Tibial nerve (tissue), 4 donors: ENCODE data around the gene FBXL17. TPM values are rescaled to one million over a fixed set of nuclear protein-coding genes. Genes with fewer than 3 reads are reported as not detected.

Experiments used
- DNase-seq, 2 donors: peaks; one replicate each; pipeline ENCODE4 v3.0.0-alpha.2; 2019; ENCODE audit warnings: low spot score in 2 of 2
- H3K27ac ChIP-seq, 4 donors: fragments of 200-600 bp; sonication (generic) in 3 of 4; one replicate each; pipeline ENCODE4 v1.5.1; 2017 to 2019; ENCODE audit warnings: mild to moderate bottlenecking in 1 of 4
- H3K27me3 ChIP-seq, 2 donors: fragments of 200-600 bp; sonication (generic) in 1 of 2; one replicate each; pipeline versions ENCODE4 v1.5.1 to v1.6.0; 2017 to 2019
- H3K36me3 ChIP-seq, 3 donors: fragments of 200-600 bp; sonication (generic); one replicate each; pipeline ENCODE4 v1.5.1; 2018 to 2019
- H3K4me1 ChIP-seq, 4 donors: fragments of 200-600 bp; sonication (generic) in 3 of 4; one replicate each; pipeline ENCODE4 v1.5.1; 2017 to 2019
- H3K4me3 ChIP-seq, 4 donors: fragments of 200-600 bp; sonication (generic) in 3 of 4; one replicate each; pipeline ENCODE4 v1.5.1; 2017 to 2019; ENCODE audit warnings: mild to moderate bottlenecking in 1 of 4, moderate library complexity in 1 of 4
- H3K9me3 ChIP-seq, 4 donors: fragments of 200-600 bp; sonication (generic) in 3 of 4; one replicate each; pipeline ENCODE4 v1.5.1; 2017 to 2019
- EP300 ChIP-seq, 2 donors: sonication (generic); formaldehyde crosslinking; IDR thresholded peaks; one replicate each; pipeline ENCODE4 v1.6.1; 2017; ENCODE audit warnings: antibody characterized with exemption in 2 of 2, mild to moderate bottlenecking in 1 of 2
- POLR2A ChIP-seq, 2 donors: fragments of 450-650 bp; IDR thresholded peaks; one replicate each; pipeline ENCODE4 v1.6.1; 2017; ENCODE audit warnings: antibody characterized with exemption in 2 of 2, mild to moderate bottlenecking in 2 of 2, moderate library complexity in 2 of 2
- WGBS, 2 donors: methylation state at CpG; one replicate each; pipeline ENCODE4 v1.1.5; 2018; 5-methylcytosine and 5-hydroxymethylcytosine counted together
- total RNA-seq, 4 donors: library from RNA; depleted of rRNA; stranded (reverse); fragments of >200 nt; gene quantifications; one replicate each; pipeline ENCODE4 v1.1.0, GENCODE V29; 2016
- TF ChIP-seq, protein P1 (sequence below), 5 experiments: fragments of 200-600 bp in 3 of 5; fragments of 450-650 bp in 2 of 5; sonication (generic) in 3 of 5; IDR thresholded peaks; one replicate each; pipeline ENCODE4 v1.5.1; 2016 to 2019; ENCODE audit warnings: antibody characterized with exemption in 5 of 5, mild to moderate bottlenecking in 3 of 5, moderate library complexity in 2 of 5

FBXL17 gene
- total RNA-seq, 4 donors from 2014 or later = 16.5 to 19.0 (median 17.6) TPM

DNA sequence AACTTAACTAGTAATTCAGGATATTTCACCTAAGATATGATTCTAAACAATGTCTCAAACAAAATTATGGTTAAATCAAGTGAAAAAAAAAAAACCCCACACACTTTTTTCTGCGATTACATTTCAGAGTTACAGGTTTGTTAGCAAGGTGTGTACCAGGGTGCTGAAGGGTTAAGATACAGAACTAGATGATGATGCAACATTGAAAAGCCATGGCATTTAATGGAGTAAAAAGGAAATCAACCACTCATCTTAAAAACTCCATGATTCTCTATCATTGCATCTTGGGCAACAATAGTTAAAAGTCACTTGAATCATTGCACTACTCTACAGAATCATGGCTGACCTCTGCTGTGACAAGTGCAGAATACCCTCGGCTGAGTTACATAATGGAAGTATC is 440.9 kb downstream of the FBXL17 start:
- 67 to 74% methylated on average over 2 of the region's 2 CpGs for WGBS, 2 donors
- Histone ChIP-seq H3K27me3 (no peaks in the 10 kb centered on the region), H3K9me3 (no peaks in the 10 kb centered on the region), H3K27ac (no peak overlapping the region), H3K4me1 (no peaks in the 10 kb centered on the region), H3K4me3 (no peak overlapping the region), H3K36me3 (no peaks in the 10 kb centered on the region)
- no peak for DNase-seq
- no peak for TF ChIP-seq EP300 (IDR thresholded peaks at IDR 0.05)
- TF ChIP-seq, protein P1, sequence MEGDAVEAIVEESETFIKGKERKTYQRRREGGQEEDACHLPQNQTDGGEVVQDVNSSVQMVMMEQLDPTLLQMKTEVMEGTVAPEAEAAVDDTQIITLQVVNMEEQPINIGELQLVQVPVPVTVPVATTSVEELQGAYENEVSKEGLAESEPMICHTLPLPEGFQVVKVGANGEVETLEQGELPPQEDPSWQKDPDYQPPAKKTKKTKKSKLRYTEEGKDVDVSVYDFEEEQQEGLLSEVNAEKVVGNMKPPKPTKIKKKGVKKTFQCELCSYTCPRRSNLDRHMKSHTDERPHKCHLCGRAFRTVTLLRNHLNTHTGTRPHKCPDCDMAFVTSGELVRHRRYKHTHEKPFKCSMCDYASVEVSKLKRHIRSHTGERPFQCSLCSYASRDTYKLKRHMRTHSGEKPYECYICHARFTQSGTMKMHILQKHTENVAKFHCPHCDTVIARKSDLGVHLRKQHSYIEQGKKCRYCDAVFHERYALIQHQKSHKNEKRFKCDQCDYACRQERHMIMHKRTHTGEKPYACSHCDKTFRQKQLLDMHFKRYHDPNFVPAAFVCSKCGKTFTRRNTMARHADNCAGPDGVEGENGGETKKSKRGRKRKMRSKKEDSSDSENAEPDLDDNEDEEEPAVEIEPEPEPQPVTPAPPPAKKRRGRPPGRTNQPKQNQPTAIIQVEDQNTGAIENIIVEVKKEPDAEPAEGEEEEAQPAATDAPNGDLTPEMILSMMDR (IDR thresholded peaks at IDR 0.05) = no peak
- TF ChIP-seq POLR2A (IDR thresholded peaks at IDR 0.05) = no peak

DNA sequence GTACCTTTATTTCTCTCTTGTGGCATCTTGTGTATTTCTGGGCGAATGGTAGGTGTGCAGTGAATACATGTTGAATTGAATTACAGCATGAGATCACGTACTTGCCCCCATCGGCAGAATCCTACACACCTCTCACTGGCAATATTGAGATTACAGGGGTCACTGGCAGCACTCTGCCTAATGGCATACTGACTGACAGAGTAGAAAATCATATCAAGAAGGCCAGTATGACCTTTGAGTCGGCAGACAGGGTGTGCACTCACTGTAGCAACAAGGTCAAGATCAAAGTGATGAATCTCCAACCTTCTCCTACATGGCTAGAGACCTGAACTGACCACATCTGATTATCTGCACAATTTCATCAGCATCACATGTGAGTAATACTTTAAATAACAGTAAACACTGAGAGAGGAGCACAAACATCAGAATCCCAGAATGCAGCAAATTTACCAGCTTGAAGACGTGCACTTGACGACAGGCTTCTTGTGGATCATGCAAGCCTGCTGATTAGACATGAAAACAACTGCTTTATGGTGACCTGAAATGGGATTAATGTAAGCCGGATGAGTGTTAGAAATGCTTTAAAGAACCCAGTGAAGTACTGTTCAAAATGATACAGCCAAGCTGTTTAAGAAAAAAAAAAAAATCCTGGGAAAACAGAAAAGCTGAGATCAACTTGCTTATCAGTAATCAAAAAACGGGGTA is 444.1 kb downstream of the FBXL17 start:
- TF ChIP-seq, protein P1 (IDR thresholded peaks at IDR 0.05) = no peak
- TF ChIP-seq POLR2A (IDR thresholded peaks at IDR 0.05) (no peak), EP300 (IDR thresholded peaks at IDR 0.05) (no peak)
- Histone ChIP-seq H3K36me3 (peaks cover 0 to 5% (median 0%) of the 10 kb centered on the region in 3 donors), H3K4me1 (no peaks in the 10 kb centered on the region), H3K27ac (no peak overlapping the region), H3K4me3 (no peak overlapping the region), H3K9me3 (no peaks in the 10 kb centered on the region), H3K27me3 (no peaks in the 10 kb centered on the region)
- 87 to 90% methylated on average over 8 of the region's 8 CpGs for WGBS, 2 donors
- DNase-seq = no peak

DNA sequence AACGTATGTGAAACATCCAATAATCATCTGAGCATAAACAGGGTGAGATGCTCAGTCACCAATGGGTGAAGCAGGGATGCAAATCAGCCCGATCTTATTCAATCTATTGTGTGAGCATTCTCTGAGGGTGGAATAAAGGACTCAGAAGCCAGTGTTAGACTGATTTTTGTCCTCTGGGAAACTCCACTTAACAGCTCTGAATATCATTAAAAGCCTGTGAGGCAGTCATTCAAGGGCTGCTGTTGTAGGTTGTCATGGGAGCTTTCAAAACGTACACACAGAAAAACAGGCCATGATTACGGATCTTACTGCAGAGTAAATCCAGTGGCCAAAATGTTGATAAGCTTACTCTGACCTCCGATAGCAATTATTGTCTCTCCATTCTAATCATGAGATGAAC is 444.7 kb downstream of the FBXL17 start:
- WGBS, 2 donors = 63 to 71% methylated on average over 5 of the region's 5 CpGs
- no peak for TF ChIP-seq POLR2A (IDR thresholded peaks at IDR 0.05)
- TF ChIP-seq, protein P1 (IDR thresholded peaks at IDR 0.05) = no peak
- no peak for TF ChIP-seq EP300 (IDR thresholded peaks at IDR 0.05)
- no peak overlapping the region for H3K4me3 ChIP-seq
- H3K36me3 ChIP-seq = peaks cover 0 to 5% (median 0%) of the 10 kb centered on the region in 3 donors
- no peak for DNase-seq
- no peaks in the 10 kb centered on the region for H3K4me1 ChIP-seq
- H3K27ac ChIP-seq = no peak overlapping the region
- H3K9me3 ChIP-seq = no peaks in the 10 kb centered on the region
- no peaks in the 10 kb centered on the region for H3K27me3 ChIP-seq

DNA sequence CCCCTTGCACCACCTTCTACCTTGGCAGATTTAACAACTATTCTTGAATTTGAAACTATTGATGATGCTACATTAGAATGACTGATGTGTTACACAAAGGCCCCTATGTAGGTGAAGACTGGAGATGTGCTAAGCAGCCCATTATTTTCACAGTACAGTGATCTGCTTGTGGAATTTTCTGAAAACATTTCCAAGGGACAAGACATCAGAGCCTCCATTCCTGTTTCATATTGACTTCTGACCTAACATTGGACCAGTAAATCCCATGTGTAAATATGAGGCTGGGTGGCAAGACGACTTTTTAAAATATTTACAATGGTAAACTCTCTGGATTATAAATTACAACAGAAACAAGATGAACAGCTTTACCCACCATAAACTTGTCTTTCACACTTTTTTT is 445.4 kb downstream of the FBXL17 start:
- Histone ChIP-seq H3K4me1 (no peaks in the 10 kb centered on the region), H3K27ac (no peak overlapping the region), H3K9me3 (no peaks in the 10 kb centered on the region), H3K4me3 (no peak overlapping the region), H3K27me3 (no peaks in the 10 kb centered on the region), H3K36me3 (peaks cover 0 to 5% (median 0%) of the 10 kb centered on the region in 3 donors)
- no peak for DNase-seq
- TF ChIP-seq EP300 (IDR thresholded peaks at IDR 0.05) (no peak), POLR2A (IDR thresholded peaks at IDR 0.05) (no peak)
- TF ChIP-seq, protein P1 (IDR thresholded peaks at IDR 0.05) = no peak
- 61 to 74% methylated on average over 1 of the region's 1 CpG for WGBS, 2 donors

DNA sequence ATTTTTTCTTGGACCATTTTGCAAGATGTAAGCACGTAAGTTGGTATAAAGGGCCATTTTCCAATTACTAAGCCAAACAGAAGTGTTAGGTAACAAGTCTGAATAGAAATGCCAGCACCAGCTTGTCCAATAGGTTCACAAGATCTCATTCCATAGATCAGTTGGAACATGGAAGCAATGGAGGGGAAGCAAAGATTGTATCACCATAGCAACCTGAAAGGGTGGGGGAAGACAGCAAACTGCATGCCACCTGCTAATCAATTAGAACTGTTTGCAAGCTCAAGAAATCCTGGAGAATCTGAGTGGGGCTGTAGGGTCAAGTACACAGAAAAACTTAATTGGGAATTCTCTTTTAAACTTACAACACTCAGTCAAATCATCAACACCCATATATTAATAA is 446.3 kb downstream of the FBXL17 start:
- Histone ChIP-seq H3K27me3 (no peaks in the 10 kb centered on the region), H3K4me3 (no peak overlapping the region), H3K36me3 (peaks cover 0 to 5% (median 0%) of the 10 kb centered on the region in 3 donors), H3K4me1 (no peaks in the 10 kb centered on the region), H3K9me3 (no peaks in the 10 kb centered on the region), H3K27ac (no peak overlapping the region)
- no peak for DNase-seq
- TF ChIP-seq, protein P1 (IDR thresholded peaks at IDR 0.05) = no peak
- no peak for TF ChIP-seq POLR2A (IDR thresholded peaks at IDR 0.05)
- no peak for TF ChIP-seq EP300 (IDR thresholded peaks at IDR 0.05)
- 94 to 95% methylated on average over 1 of the region's 1 CpG for WGBS, 2 donors
